ENCODE data around the gene SERTAD2.

SERTAD2 gene

GRCh38 chr2:64653109-64654062, at the start of gene SERTAD2:
Gene SERTAD2, minus strand, starts transcription at chr2:64653913. Its CDS starts 17,042 bp downstream, at chr2:64636871.
- in situ Hi-C loops (cut with HindIII; ENCODE audit: low sequenced_read_pairs) = no loop called here

GRCh38 chr2:64700133-64700809, 46.6 kb upstream of the SERTAD2 start:
- in situ Hi-C loops (cut with HindIII; ENCODE audit: low sequenced_read_pairs) = loop anchor here (5.0 kb wide), 1 partner anchor 37 kb away; no protein-coding TSS in a partner anchor

- in situ Hi-C loops (cut with HindIII; ENCODE audit: low sequenced_read_pairs) = loop anchor here (5.0 kb wide), 1 partner anchor 38 kb away; no protein-coding TSS in a partner anchor
Measured at GRCh38 chr2:64699712-64700111, 46.0 kb upstream of the SERTAD2 start.

GRCh38 chr2:64698668-64699444, 45.1 kb upstream of the SERTAD2 start:
- in situ Hi-C loops (cut with HindIII; ENCODE audit: low sequenced_read_pairs) = no loop called here

- in situ Hi-C loops (cut with HindIII; ENCODE audit: low sequenced_read_pairs) = no loop called here
Measured at GRCh38 chr2:64698177-64698643, 44.5 kb upstream of the SERTAD2 start.

- in situ Hi-C loops (cut with HindIII; ENCODE audit: low sequenced_read_pairs) = no loop called here
Measured at GRCh38 chr2:64697297-64698176, 43.8 kb upstream of the SERTAD2 start.

- in situ Hi-C loops (cut with HindIII; ENCODE audit: low sequenced_read_pairs) = no loop called here
Measured at GRCh38 chr2:64696636-64697035, 42.9 kb upstream of the SERTAD2 start.

GRCh38 chr2:64695721-64696261, 42.1 kb upstream of the SERTAD2 start:
- in situ Hi-C loops (cut with HindIII; ENCODE audit: low sequenced_read_pairs) = no loop called here

GRCh38 chr2:64692401-64692800, 38.7 kb upstream of the SERTAD2 start:
- in situ Hi-C loops (cut with HindIII; ENCODE audit: low sequenced_read_pairs) = no loop called here

GRCh38 chr2:64688909-64689308, 35.2 kb upstream of the SERTAD2 start:
- in situ Hi-C loops (cut with HindIII; ENCODE audit: low sequenced_read_pairs) = no loop called here

GRCh38 chr2:64686283-64686956, 32.7 kb upstream of the SERTAD2 start:
- in situ Hi-C loops (cut with HindIII; ENCODE audit: low sequenced_read_pairs) = no loop called here

GRCh38 chr2:64685430-64685829, 31.7 kb upstream of the SERTAD2 start:
- in situ Hi-C loops (cut with HindIII; ENCODE audit: low sequenced_read_pairs) = no loop called here

- in situ Hi-C loops (cut with HindIII; ENCODE audit: low sequenced_read_pairs) = no loop called here
Measured at GRCh38 chr2:64683771-64684510, 30.2 kb upstream of the SERTAD2 start.

- in situ Hi-C loops (cut with HindIII; ENCODE audit: low sequenced_read_pairs) = no loop called here
Measured at GRCh38 chr2:64681479-64681967, 27.8 kb upstream of the SERTAD2 start.

GRCh38 chr2:64679673-64680425, 26.1 kb upstream of the SERTAD2 start:
- in situ Hi-C loops (cut with HindIII; ENCODE audit: low sequenced_read_pairs) = no loop called here

GRCh38 chr2:64678771-64679590, 25.3 kb upstream of the SERTAD2 start:
- in situ Hi-C loops (cut with HindIII; ENCODE audit: low sequenced_read_pairs) = no loop called here

GRCh38 chr2:64677530-64677929, 23.8 kb upstream of the SERTAD2 start:
- in situ Hi-C loops (cut with HindIII; ENCODE audit: low sequenced_read_pairs) = no loop called here
